Adrenal gland (tissue), 12 donors: ENCODE measurements around the gene FASTK. TPM values are rescaled to one million over a fixed set of nuclear protein-coding genes. Genes with fewer than 3 reads are reported as not detected.

Experiments
- DNase-seq, 7 donors: peaks; one replicate each; pipeline ENCODE4 v3.0.0-alpha.2; 2019 to 2020
- H3K27ac ChIP-seq, 5 donors: fragments of 200-600 bp; sonication (generic) in 4 of 5; 1 replicate in 3 of 5; 2 replicates in 2 of 5; pipeline versions ENCODE4 v1.5.1 to v1.8.0; 2016 to 2020; ENCODE audit warnings: mild to moderate bottlenecking in 1 of 5
- H3K27me3 ChIP-seq: fragments of 200-600 bp; 2 replicates; pipeline ENCODE4 v1.8.0; 2021
- H3K36me3 ChIP-seq, 2 donors: fragments of 200-600 bp; replicated peaks in 1 of 2; 1 replicate in 1 of 2; 2 replicates in 1 of 2; pipeline versions ENCODE4 v1.5.1 to v1.8.0; 2018 to 2022
- H3K4me1 ChIP-seq, 2 donors: fragments of 200-600 bp; replicated peaks in 1 of 2; 1 replicate in 1 of 2; 2 replicates in 1 of 2; pipeline versions ENCODE4 v1.5.1 to v1.8.0; 2018 to 2021
- H3K4me3 ChIP-seq, 4 donors: fragments of 200-600 bp; sonication (generic) in 3 of 4; one replicate each; pipeline ENCODE4 v1.5.1; 2016 to 2018
- H3K9me3 ChIP-seq, 3 donors: fragments of 200-600 bp; sonication (generic) in 1 of 3; replicated peaks in 1 of 3; 1 replicate in 2 of 3; 2 replicates in 1 of 3; pipeline versions ENCODE4 v1.5.1 to v1.8.0; 2016 to 2021
- POLR2A ChIP-seq, 2 donors: fragments of 450-650 bp; IDR thresholded peaks; one replicate each; pipeline ENCODE4 v1.6.1; 2017; ENCODE audit warnings: antibody characterized with exemption in 2 of 2, mild to moderate bottlenecking in 2 of 2, moderate library complexity in 1 of 2
- WGBS, 4 donors: extraction: QIAGEN DNeasy Blood & Tissue Kit in 2 of 4; methylation state at CpG; one replicate each; pipeline versions ENCODE4 v1.1.5 to v1.1.7; 2013 to 2017; 5-methylcytosine and 5-hydroxymethylcytosine counted together
- intact Hi-C, 2 donors: fragments of 100-400 bp; cut with DNase I; formaldehyde crosslinking; loops; one replicate each; pipeline versions ENCODE4 v1.14.1 to v1.15.0; 2022 to 2023
- polyA plus RNA-seq, 3 donors: library from polyadenylated mRNA; stranded (reverse); fragments of 200-250 nt in 2 of 3; fragments of 350-450 nt in 1 of 3; fragmentation: Illumina TruSeq in 1 of 3; extraction: RNeasy Lipid Tissue Mini Kit (QIAGEN cat#74804) in 1 of 3; gene quantifications; one replicate each; pipeline ENCODE4 v1.2.3, GENCODE V29; 2013 to 2014
- total RNA-seq, 9 donors: library from RNA; depleted of rRNA in 4 of 9; stranded (reverse); fragments of >200 nt in 4 of 9; fragments of 120-200 nt in 1 of 9; fragmentation: NEBNext Ultra II Directional in 1 of 9; extraction: Animal tissue kit (Norgen Biotek cat#: 25700) in 1 of 9; gene quantifications; one replicate each; pipeline versions ENCODE4 v1.1.0 to v1.2.4, GENCODE V29; 2013 to 2023
- TF ChIP-seq, protein P1 (sequence below), 6 experiments: fragments of 450-650 bp in 4 of 6; fragments of 200-600 bp in 2 of 6; sonication (generic) in 1 of 6; IDR thresholded peaks; 1 replicate in 5 of 6; 2 replicates in 1 of 6; pipeline versions ENCODE4 v1.5.1 to v1.8.0; 2016 to 2021; ENCODE audit warnings: antibody characterized with exemption in 6 of 6, mild to moderate bottlenecking in 2 of 6, moderate library complexity in 1 of 6
- donor health status: healthy with polysubstance abuse.
- donor health status: Bipolar disorder and iron deficiency.
- donor health status: DM: yes; HTN: yes; CAD: no.
- donor health status: DM: no; HTN: no; CAD: no.
- donor health status: DM: no; HTN: no; CAD: no.
- donor health status: DM: yes; HTN: yes; CAD: no.

The FASTK gene
- total and polyA plus RNA-seq, 12 donors = 21.4 to 516 (median 85.8) TPM

DNA sequence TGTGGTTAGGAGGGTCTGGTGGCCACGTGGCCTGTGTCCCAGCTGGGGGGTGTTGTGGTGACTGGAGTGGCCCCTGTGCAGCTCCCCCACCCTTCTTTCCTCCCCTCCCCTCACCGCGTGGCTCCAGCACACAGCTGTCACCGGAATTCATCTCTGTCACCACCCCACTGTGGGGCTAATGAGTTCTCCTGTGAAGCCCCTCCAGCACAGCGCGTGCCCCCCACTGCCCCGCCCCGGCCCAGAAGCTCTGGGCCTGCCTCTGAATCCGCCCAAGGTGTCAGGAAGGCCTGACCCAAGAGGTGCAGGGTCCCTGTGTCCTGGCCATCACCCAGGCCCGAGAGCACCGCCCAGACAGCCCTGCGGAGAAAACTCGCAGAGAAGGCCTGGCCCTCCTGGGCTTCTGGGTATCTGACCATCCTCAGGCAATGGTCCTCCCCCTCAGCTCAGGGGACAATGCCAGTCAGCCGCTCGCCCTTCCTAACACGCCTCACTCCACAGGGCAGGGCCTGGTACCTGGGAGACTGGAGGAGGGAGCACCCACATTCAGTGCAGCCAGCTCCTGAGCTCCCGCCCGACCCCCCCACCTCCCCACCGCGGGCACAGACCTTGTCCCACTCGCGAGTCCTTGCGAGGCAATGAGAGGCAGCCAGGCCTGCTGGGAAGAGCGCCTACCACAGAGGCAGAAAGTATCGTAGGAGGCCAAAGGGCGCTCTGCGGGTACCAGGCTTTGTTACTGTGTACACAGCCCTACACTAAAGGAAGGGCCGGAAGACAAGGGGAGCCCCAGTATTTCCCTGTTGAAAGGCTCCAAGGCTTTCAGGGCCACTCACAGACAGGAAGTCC is 48.7 kb upstream of the FASTK start:
- Histone ChIP-seq H3K27me3 (no peaks in the 10 kb centered on the region), H3K36me3 (peaks cover 0 to 62% of the 10 kb centered on the region in 2 donors), H3K9me3 (no peaks in the 10 kb centered on the region), H3K4me1 (peaks cover 0 to 7% of the 10 kb centered on the region in 2 donors), H3K4me3 (no peak overlapping the region), H3K27ac (no peak overlapping the region)
- intact Hi-C loops = loop anchor here (10.0 kb wide), 1 partner anchor 175 kb away; no protein-coding TSS in a partner anchor
- DNase-seq = no peak
- no peak for TF ChIP-seq POLR2A (IDR thresholded peaks at IDR 0.05)
- TF ChIP-seq, protein P1, sequence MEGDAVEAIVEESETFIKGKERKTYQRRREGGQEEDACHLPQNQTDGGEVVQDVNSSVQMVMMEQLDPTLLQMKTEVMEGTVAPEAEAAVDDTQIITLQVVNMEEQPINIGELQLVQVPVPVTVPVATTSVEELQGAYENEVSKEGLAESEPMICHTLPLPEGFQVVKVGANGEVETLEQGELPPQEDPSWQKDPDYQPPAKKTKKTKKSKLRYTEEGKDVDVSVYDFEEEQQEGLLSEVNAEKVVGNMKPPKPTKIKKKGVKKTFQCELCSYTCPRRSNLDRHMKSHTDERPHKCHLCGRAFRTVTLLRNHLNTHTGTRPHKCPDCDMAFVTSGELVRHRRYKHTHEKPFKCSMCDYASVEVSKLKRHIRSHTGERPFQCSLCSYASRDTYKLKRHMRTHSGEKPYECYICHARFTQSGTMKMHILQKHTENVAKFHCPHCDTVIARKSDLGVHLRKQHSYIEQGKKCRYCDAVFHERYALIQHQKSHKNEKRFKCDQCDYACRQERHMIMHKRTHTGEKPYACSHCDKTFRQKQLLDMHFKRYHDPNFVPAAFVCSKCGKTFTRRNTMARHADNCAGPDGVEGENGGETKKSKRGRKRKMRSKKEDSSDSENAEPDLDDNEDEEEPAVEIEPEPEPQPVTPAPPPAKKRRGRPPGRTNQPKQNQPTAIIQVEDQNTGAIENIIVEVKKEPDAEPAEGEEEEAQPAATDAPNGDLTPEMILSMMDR (IDR thresholded peaks at IDR 0.05) = no peak
- 89 to 95% (median 92%) methylated on average over 19 to 28 of the region's 28 CpGs for WGBS, 4 donors

DNA sequence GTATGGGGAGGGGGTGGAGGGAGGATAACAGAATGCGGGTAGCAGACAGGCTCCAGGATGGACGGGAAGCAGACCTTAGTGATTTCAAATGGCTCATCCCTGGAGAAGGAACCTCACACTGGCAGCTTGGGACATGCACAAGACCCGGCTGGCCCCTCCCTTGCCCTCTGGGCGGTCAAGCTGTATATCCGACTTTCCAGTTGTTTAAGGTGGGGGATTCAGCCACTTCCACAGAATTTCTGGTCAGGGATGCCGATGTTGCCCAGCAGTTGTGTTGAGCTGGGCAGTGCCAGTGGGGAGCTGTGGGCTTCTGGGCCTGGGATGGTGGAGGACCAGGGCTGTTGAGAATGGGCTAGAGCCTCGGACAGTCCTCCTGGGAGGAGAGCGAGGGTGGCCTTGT is 48.1 kb upstream of the FASTK start:
- no peak overlapping the region for H3K27ac ChIP-seq
- no peak overlapping the region for H3K4me3 ChIP-seq
- H3K36me3 ChIP-seq = peaks cover 0 to 62% of the 10 kb centered on the region in 2 donors
- no peaks in the 10 kb centered on the region for H3K9me3 ChIP-seq
- H3K4me1 ChIP-seq = peaks cover 0 to 7% of the 10 kb centered on the region in 2 donors
- no peak for TF ChIP-seq POLR2A (IDR thresholded peaks at IDR 0.05)
- TF ChIP-seq, protein P1 (IDR thresholded peaks at IDR 0.05) = no peak
- intact Hi-C loops = loop anchor here (10.0 kb wide), 1 partner anchor 176 kb away; no protein-coding TSS in a partner anchor
- H3K27me3 ChIP-seq = no peaks in the 10 kb centered on the region
- WGBS, 4 donors = 74 to 89% (median 85%) methylated on average over 5 to 8 of the region's 8 CpGs
- DNase-seq = no peak

DNA sequence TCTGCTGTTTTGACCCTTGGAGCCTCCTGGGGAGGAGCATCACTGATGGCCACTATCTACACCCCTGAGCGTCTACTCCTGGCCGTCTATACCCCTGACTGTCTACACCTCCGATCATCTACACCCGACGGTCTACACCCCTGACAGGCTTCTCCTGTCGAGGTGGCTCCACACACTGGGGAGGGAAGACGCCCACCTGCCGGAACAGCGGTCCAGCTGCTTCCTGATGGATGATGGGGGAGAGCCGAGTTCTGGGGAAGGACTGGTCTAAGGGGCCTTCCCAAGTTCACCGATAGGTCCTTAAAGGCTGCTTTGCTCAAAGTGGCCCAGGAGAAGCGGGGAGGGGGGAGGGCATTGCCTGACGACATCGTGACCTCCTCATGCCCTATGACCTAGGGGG is 47.5 kb upstream of the FASTK start:
- Histone ChIP-seq H3K4me3 (no peak overlapping the region), H3K9me3 (no peaks in the 10 kb centered on the region), H3K27ac (no peak overlapping the region), H3K4me1 (peaks cover 0 to 7% of the 10 kb centered on the region in 2 donors), H3K27me3 (no peaks in the 10 kb centered on the region), H3K36me3 (peaks cover 0 to 62% of the 10 kb centered on the region in 2 donors)
- no peak for DNase-seq
- TF ChIP-seq, protein P1 (IDR thresholded peaks at IDR 0.05) = no peak
- 82 to 89% (median 87%) methylated on average over 13 to 14 of the region's 14 CpGs for WGBS, 4 donors
- intact Hi-C loops = loop anchor here (10.0 kb wide), 1 partner anchor 177 kb away; no protein-coding TSS in a partner anchor

DNA sequence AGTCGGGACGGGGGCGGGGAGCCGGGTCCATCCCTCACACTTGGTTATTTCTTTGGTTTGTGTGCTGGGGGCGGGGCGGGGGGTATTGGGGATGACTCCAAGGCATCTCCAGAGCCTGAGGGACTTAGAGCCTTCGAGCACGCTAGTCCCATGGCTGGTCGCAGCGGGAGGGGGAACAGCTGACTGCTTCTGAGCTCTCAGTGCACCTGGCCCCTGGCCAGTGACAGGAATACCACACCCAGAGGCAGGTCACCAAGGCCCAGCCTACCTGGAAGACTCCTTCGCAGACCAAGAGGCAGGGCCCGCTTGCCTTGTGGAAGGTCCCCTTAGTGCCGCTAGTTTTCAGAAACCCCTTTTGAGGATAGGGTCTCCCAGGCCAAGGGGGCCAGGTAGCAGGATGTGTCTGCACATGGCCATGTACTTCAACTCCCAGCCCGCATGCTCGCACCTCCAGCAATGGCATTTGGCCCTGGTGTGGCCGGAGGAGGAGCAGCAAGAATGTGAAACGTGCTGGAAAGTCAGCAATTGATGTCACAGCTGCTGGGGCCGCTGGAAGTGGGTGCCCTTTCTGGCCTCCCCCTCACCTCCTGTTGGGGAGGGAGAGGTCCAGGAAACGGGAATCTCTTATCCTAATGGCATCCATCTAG is 46.0 kb upstream of the FASTK start:
- intact Hi-C loops = loop anchor here (10.0 kb wide), 1 partner anchor 178 kb away; no protein-coding TSS in a partner anchor
- no peak for DNase-seq
- H3K9me3 ChIP-seq = no peaks in the 10 kb centered on the region
- no peak for TF ChIP-seq POLR2A (IDR thresholded peaks at IDR 0.05)
- TF ChIP-seq, protein P1 (IDR thresholded peaks at IDR 0.05) = no peak
- 86 to 91% (median 90%) methylated on average over 6 to 19 of the region's 19 CpGs for WGBS, 4 donors
- no peak overlapping the region for H3K4me3 ChIP-seq
- no peaks in the 10 kb centered on the region for H3K27me3 ChIP-seq
- H3K27ac ChIP-seq = no peak overlapping the region
- peaks cover 0 to 57% of the 10 kb centered on the region in 2 donors for H3K36me3 ChIP-seq
- H3K4me1 ChIP-seq = peaks cover 0 to 7% of the 10 kb centered on the region in 2 donors
